K562 (cell line): ENCODE data around the gene STON2. TPM values are rescaled to one million over a fixed set of nuclear protein-coding genes. Genes with fewer than 3 reads are reported as not detected.

ENCODE experiments used
- CREM ChIP-seq: IDR thresholded peaks from 2 replicates; pipeline ENCODE4 v1.6.1; 2014; ENCODE audit warnings: antibody characterized with exemption, low read depth
- CTCF ChIP-seq, 3 experiments: IDR thresholded peaks in 2 of 3; conservative IDR thresholded peaks in 1 of 3; 2 replicates each; pipeline ENCODE4 v1.5.1; 2011 to 2012; ENCODE audit warnings: low read length in 3 of 3, mild to moderate bottlenecking in 3 of 3, control low read depth in 2 of 3, improper control_type of control experiment in 1 of 3, inconsistent platforms in 1 of 3, low read depth in 1 of 3, mixed read lengths in 1 of 3, moderate library complexity in 1 of 3; ENCODE audit not compliant: insufficient read depth in 2 of 3
- EP300 ChIP-seq: IDR thresholded peaks from 2 replicates; pipeline ENCODE4 v1.6.1; 2012; ENCODE audit warnings: low read length, improper control_type of control experiment
- EZH2 ChIP-seq: IDR thresholded peaks from 2 replicates; pipeline ENCODE4 v1.6.1; 2012; ENCODE audit warnings: low read depth, mild to moderate bottlenecking, inconsistent platforms, low read length, borderline replicate concordance
- FOSL1 ChIP-seq: fragments of 200-800 bp; sonication (Bioruptor generic); conservative IDR thresholded peaks from 2 replicates; pipeline ENCODE4 v1.6.1; 2016; ENCODE audit warnings: missing genetic modification characterization, missing compliant biosample characterization
- GABPB1 ChIP-seq: sonication (generic); formaldehyde crosslinking; IDR thresholded peaks from 2 replicates; pipeline ENCODE4 v1.8.0; 2022; ENCODE audit warnings: mild to moderate bottlenecking, missing genetic modification reagents
- HINFP ChIP-seq: fragments of 450-650 bp; conservative IDR thresholded peaks from 2 replicates; pipeline ENCODE4 v1.6.1; 2016; ENCODE audit warnings: missing genetic modification characterization, low read depth, mild to moderate bottlenecking, control low read depth, missing compliant biosample characterization
- HLTF ChIP-seq: fragments of 450-650 bp; IDR thresholded peaks from 2 replicates; pipeline ENCODE4 v1.6.1; 2016
- HOXB6 ChIP-seq: fragments of 250-450 bp; sonication (Bioruptor Pico); IDR thresholded peaks from 2 replicates; pipeline ENCODE4 v1.5.1; 2022; ENCODE audit warnings: mild to moderate bottlenecking, borderline replicate concordance
- JUND ChIP-seq, 2 experiments: IDR thresholded peaks; 2 replicates in 1 of 2; 3 replicates in 1 of 2; pipeline ENCODE4 v1.6.1; 2011; ENCODE audit warnings: borderline replicate concordance in 2 of 2, low read depth in 2 of 2, low read length in 2 of 2, improper control_type of control experiment in 1 of 2, missing biosample characterization in 1 of 2, missing genetic modification characterization in 1 of 2, missing genetic modification reagents in 1 of 2
- KDM4B ChIP-seq, 2 experiments: fragments of 450-650 bp in 1 of 2; sonication (generic) in 1 of 2; IDR thresholded peaks; 2 replicates each; pipeline ENCODE4 v1.6.1; 2016 to 2017; ENCODE audit warnings: borderline replicate concordance in 2 of 2, antibody characterized with exemption in 1 of 2, low read depth in 1 of 2, mild to moderate bottlenecking in 1 of 2
- KLF13 ChIP-seq: fragments of 450-650 bp; IDR thresholded peaks from 2 replicates; pipeline ENCODE4 v1.6.1; 2016; ENCODE audit warnings: missing genetic modification characterization, low read depth, mild to moderate bottlenecking, missing compliant biosample characterization, moderate library complexity, borderline replicate concordance
- RAD21 ChIP-seq, 2 experiments: fragments of 250-450 bp in 1 of 2; fragments of 450-650 bp in 1 of 2; sonication (Bioruptor Pico) in 1 of 2; formaldehyde crosslinking in 1 of 2; IDR thresholded peaks in 1 of 2; conservative IDR thresholded peaks in 1 of 2; 2 replicates each; pipeline versions ENCODE4 v1.4.0 to v1.8.0; 2020 to 2022; ENCODE audit warnings: mild to moderate bottlenecking in 2 of 2, moderate library complexity in 1 of 2
- RUNX1 ChIP-seq: sonication (generic); IDR thresholded peaks from 2 replicates; pipeline ENCODE4 v1.6.1; 2016; ENCODE audit warnings: antibody characterized with exemption, low read depth
- SMAD1 ChIP-seq: fragments of 150-350 bp; IDR thresholded peaks from 2 replicates; pipeline ENCODE4 v1.6.1; 2014; ENCODE audit warnings: low read length, low read depth; ENCODE audit not compliant: partially characterized antibody
- ZNF311 ChIP-seq: fragments of 250-450 bp; sonication (Bioruptor Pico); IDR thresholded peaks from 2 replicates; pipeline ENCODE4 v1.4.0; 2020; ENCODE audit warnings: mild to moderate bottlenecking, moderate library complexity
- polyA plus RNA-seq, 8 experiments: library from polyadenylated mRNA; depleted of rRNA in 4 of 8; stranded (reverse) in 5 of 8; unstranded in 3 of 8; fragments of >200 nt; fragmentation: Nextera tagmentation in 2 of 8; fragmentation: Illumina TruSeq in 1 of 8; extraction: Ambion mirVana in 2 of 8; extraction: Trizol in 1 of 8; gene quantifications; 2 replicates each; pipeline versions ENCODE4 v1.2.1 to v1.2.3, GENCODE V29; 2011 to 2014; ENCODE audit warnings: inconsistent platforms in 1 of 8, missing spikeins in 1 of 8
- total RNA-seq, 7 experiments: library from RNA; depleted of rRNA in 6 of 7; stranded (reverse); fragments of >200 nt in 6 of 7; fragmentation: Illumina TruSeq in 2 of 7; extraction: Trizol in 2 of 7; gene quantifications; 2 replicates each; pipeline versions ENCODE4 v1.2.1 to v1.2.3, GENCODE V29; 2011 to 2021; ENCODE audit warnings: low replicate concordance in 1 of 7
- TF ChIP-seq, protein P1 (sequence below): fragments of 450-650 bp; IDR thresholded peaks from 2 replicates; pipeline ENCODE4 v1.6.1; 2014; ENCODE audit warnings: low read depth, mild to moderate bottlenecking, moderate library complexity, borderline replicate concordance
- TF ChIP-seq, protein P2 (sequence below): fragments of 450-650 bp; formaldehyde crosslinking; IDR thresholded peaks from 2 replicates; pipeline ENCODE4 v1.4.0; 2020; ENCODE audit warnings: mild to moderate bottlenecking, moderate library complexity

STON2 gene
- total and polyA plus RNA-seq, 9 of the 15 experiments (the other 6 are each of a cell fraction or from before 2014, with no cell fraction given) = 7.8 to 99.3 (median 53.5) TPM

DNA sequence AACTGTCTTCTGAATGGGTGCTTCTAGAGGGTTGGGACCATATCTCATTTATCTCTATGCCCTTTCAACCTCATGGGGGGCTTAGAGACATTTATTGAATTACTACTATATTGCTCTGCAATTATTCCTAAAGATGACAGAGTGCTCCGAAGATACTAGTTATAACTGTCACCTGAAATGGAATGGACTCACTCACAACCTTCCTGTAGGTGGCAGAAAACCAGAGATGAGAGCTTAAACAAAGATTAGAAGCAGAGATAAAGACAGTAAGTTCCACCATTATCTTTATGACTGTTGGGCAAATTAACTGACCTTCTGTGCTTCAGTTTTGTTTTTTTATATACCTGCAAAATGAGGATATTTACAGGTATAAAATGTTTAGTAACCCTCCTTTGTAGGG, 147.8 kb downstream of the STON2 start (continued):
- TF ChIP-seq, protein P1, sequence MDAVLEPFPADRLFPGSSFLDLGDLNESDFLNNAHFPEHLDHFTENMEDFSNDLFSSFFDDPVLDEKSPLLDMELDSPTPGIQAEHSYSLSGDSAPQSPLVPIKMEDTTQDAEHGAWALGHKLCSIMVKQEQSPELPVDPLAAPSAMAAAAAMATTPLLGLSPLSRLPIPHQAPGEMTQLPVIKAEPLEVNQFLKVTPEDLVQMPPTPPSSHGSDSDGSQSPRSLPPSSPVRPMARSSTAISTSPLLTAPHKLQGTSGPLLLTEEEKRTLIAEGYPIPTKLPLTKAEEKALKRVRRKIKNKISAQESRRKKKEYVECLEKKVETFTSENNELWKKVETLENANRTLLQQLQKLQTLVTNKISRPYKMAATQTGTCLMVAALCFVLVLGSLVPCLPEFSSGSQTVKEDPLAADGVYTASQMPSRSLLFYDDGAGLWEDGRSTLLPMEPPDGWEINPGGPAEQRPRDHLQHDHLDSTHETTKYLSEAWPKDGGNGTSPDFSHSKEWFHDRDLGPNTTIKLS = no peak
- TF ChIP-seq, protein P2, sequence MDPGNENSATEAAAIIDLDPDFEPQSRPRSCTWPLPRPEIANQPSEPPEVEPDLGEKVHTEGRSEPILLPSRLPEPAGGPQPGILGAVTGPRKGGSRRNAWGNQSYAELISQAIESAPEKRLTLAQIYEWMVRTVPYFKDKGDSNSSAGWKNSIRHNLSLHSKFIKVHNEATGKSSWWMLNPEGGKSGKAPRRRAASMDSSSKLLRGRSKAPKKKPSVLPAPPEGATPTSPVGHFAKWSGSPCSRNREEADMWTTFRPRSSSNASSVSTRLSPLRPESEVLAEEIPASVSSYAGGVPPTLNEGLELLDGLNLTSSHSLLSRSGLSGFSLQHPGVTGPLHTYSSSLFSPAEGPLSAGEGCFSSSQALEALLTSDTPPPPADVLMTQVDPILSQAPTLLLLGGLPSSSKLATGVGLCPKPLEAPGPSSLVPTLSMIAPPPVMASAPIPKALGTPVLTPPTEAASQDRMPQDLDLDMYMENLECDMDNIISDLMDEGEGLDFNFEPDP (CRISPR knock-in tag) = no peak
- TF ChIP-seq HOXB6 (CRISPR knock-in tag) (no peak), FOSL1 (tag) (no peak), HLTF (no peak), EZH2 (no peak), GABPB1 (CRISPR knock-in tag) (no peak), CREM (no peak), EP300 (peak; percentile 18; the same call in 1 of the 2 replicates), RUNX1 (no peak), SMAD1 (no peak), RAD21 (CRISPR knock-in tag; conservative IDR thresholded peaks at IDR 0.05 in 1 of 2, IDR thresholded peaks at IDR 0.05 in 1 of 2) (peak in 1 of 2 experiments; percentile 17; a peak in 1 of 4 replicates), CTCF (IDR thresholded peaks at IDR 0.05 in 2 of 3, conservative IDR thresholded peaks at IDR 0.05 in 1 of 3; ENCODE audit: insufficient read depth in 2 of 3, low read depth in 1 of 3, low read length in 3 of 3) (peak in 2 of 3 experiments; percentile 11 to 35; a peak in 2 of 6 replicates), JUND (IDR thresholded peaks at IDR 0.05; ENCODE audit: borderline replicate concordance, low read depth, low read length) (no peak), JUND (tag; IDR thresholded peaks at IDR 0.05; ENCODE audit: borderline replicate concordance, low read depth, low read length) (no peak), HINFP (no peak), KDM4B (IDR thresholded peaks at IDR 0.05; ENCODE audit: borderline replicate concordance in 2 of 2, low read depth in 1 of 2) (no peak), ZNF311 (CRISPR knock-in tag) (no peak), KLF13 (tag) (no peak)
- TF ChIP-seq, all 486 proteins: peak for 5
